Mesendoderm (in vitro differentiated cells): ENCODE measurements around the gene MBD3L4.
"Not testable (repeated sequence)": the region's sequence is repeated elsewhere in the genome, so short reads cannot be mapped to it uniquely, and the experiment has no call there.

Experiments used
- DNase-seq: peaks from one replicate; pipeline ENCODE4 v3.0.0; 2013
- H2AK5ac ChIP-seq: 2 replicates; pipeline ENCODE4 v1.6.1; 2013; ENCODE audit warnings: low read length, inconsistent platforms
- H2BK120ac ChIP-seq: 2 replicates; pipeline ENCODE4 v1.6.1; 2013; ENCODE audit warnings: low read depth, mild to moderate bottlenecking, low read length, moderate library complexity, mixed read lengths
- H2BK15ac ChIP-seq: replicated peaks from 2 replicates; pipeline ENCODE4 v1.6.1; 2013; ENCODE audit warnings: low read depth, mild to moderate bottlenecking, moderate library complexity
- H2BK5ac ChIP-seq: 2 replicates; pipeline ENCODE4 v1.6.1; 2013; ENCODE audit warnings: low read length, inconsistent platforms
- H3K18ac ChIP-seq: 2 replicates; pipeline ENCODE4 v1.6.1; 2013; ENCODE audit warnings: mild to moderate bottlenecking, low read length, mixed read lengths
- H3K23ac ChIP-seq: one replicate; pipeline ENCODE4 v1.6.1; 2013; ENCODE audit warnings: low read length
- H3K27ac ChIP-seq: 2 replicates; pipeline ENCODE4 v1.5.1; 2013; ENCODE audit warnings: low read depth, mild to moderate bottlenecking, inconsistent platforms, low read length, moderate library complexity
- H3K27me3 ChIP-seq: 2 replicates; pipeline ENCODE4 v1.6.1; 2013; ENCODE audit warnings: low read length, control low read depth, mild to moderate bottlenecking, inconsistent platforms; ENCODE audit not compliant: insufficient read depth, poor library complexity
- H3K36me3 ChIP-seq: 2 replicates; pipeline ENCODE4 v1.6.1; 2013; ENCODE audit warnings: low read length, inconsistent platforms; ENCODE audit not compliant: control insufficient read depth, insufficient read depth
- H3K4ac ChIP-seq: one replicate; pipeline ENCODE4 v1.6.1; 2013; ENCODE audit warnings: low read depth, mild to moderate bottlenecking, low read length, moderate library complexity
- H3K4me1 ChIP-seq: 2 replicates; pipeline ENCODE4 v1.6.1; 2013; ENCODE audit warnings: low read depth, low read length, inconsistent platforms; ENCODE audit not compliant: control insufficient read depth
- H3K4me2 ChIP-seq: 2 replicates; pipeline ENCODE4 v1.6.1; 2013; ENCODE audit warnings: low read length
- H3K4me3 ChIP-seq: 2 replicates; pipeline ENCODE4 v1.5.1; 2013; ENCODE audit warnings: mild to moderate bottlenecking, low read length
- H3K56ac ChIP-seq: one replicate; pipeline ENCODE4 v1.6.1; 2013; ENCODE audit warnings: low read length
- H3K79me1 ChIP-seq: 2 replicates; pipeline ENCODE4 v1.6.1; 2013; ENCODE audit warnings: low read length, inconsistent platforms
- H3K79me2 ChIP-seq: 2 replicates; pipeline ENCODE4 v1.6.1; 2013; ENCODE audit warnings: mild to moderate bottlenecking, low read length; ENCODE audit not compliant: control insufficient read depth, insufficient read depth
- H3K9ac ChIP-seq: 2 replicates; pipeline ENCODE4 v1.6.1; 2013; ENCODE audit warnings: low read length, inconsistent platforms
- H4K5ac ChIP-seq: one replicate; pipeline ENCODE4 v1.6.1; 2013; ENCODE audit warnings: low read length
- H4K8ac ChIP-seq: one replicate; pipeline ENCODE4 v1.6.1; 2013; ENCODE audit warnings: low read depth, mild to moderate bottlenecking, control low read depth, low read length, moderate library complexity
- WGBS: extraction: QIAGEN DNeasy Blood & Tissue Kit; methylation state at CpG from one replicate; pipeline ENCODE4 v1.1.7; 2013; ENCODE audit warnings: low lambda C conversion rate, missing lambda C conversion rate; ENCODE audit not compliant: insufficient coverage; ENCODE audit errors: extremely low coverage; 5-methylcytosine and 5-hydroxymethylcytosine counted together

MBD3L4 gene

GRCh38 chr19:7056371-7056770 is 16.4 kb upstream of the MBD3L4 start:
- H3K4me2 ChIP-seq, H2BK120ac ChIP-seq, H4K8ac ChIP-seq, H3K4me1 ChIP-seq, H2BK5ac ChIP-seq, H2AK5ac ChIP-seq, H3K79me2 ChIP-seq, H3K18ac ChIP-seq, H3K27ac ChIP-seq, H3K4me3 ChIP-seq, H4K5ac ChIP-seq, H3K27me3 ChIP-seq, DNase-seq, H2BK15ac ChIP-seq, H3K23ac ChIP-seq, H3K4ac ChIP-seq, H3K9ac ChIP-seq, H3K56ac ChIP-seq, H3K79me1 ChIP-seq, H3K36me3 ChIP-seq: not testable (repeated sequence)
- no CpG with 5 or more reads among the region's 16 CpGs for WGBS

GRCh38 chr19:7055679-7056078 is 15.7 kb upstream of the MBD3L4 start:
- not testable (repeated sequence) for H4K5ac ChIP-seq, H3K18ac ChIP-seq, H3K23ac ChIP-seq, H2BK120ac ChIP-seq, H2BK15ac ChIP-seq, H2BK5ac ChIP-seq, H3K36me3 ChIP-seq, H3K27me3 ChIP-seq, H3K79me2 ChIP-seq, H3K56ac ChIP-seq, H3K4me2 ChIP-seq, H4K8ac ChIP-seq, H3K4ac ChIP-seq, DNase-seq, H3K4me1 ChIP-seq, H3K79me1 ChIP-seq, H3K27ac ChIP-seq, H3K9ac ChIP-seq, H2AK5ac ChIP-seq, H3K4me3 ChIP-seq
- no CpG with 5 or more reads among the region's 14 CpGs for WGBS

- not testable (repeated sequence) for H3K27ac ChIP-seq, H2BK15ac ChIP-seq, H2BK5ac ChIP-seq, H3K18ac ChIP-seq, H3K4me3 ChIP-seq, H3K9ac ChIP-seq, H2BK120ac ChIP-seq, H3K4me1 ChIP-seq, H3K79me2 ChIP-seq, H3K56ac ChIP-seq, H2AK5ac ChIP-seq, H3K27me3 ChIP-seq, H3K36me3 ChIP-seq, H3K4me2 ChIP-seq, DNase-seq, H3K23ac ChIP-seq, H4K8ac ChIP-seq, H3K4ac ChIP-seq, H3K79me1 ChIP-seq, H4K5ac ChIP-seq
- WGBS: no CpG with 5 or more reads among the region's 14 CpGs
Observed at GRCh38 chr19:7054635-7055368, 14.8 kb upstream of the MBD3L4 start.

GRCh38 chr19:7052896-7053295 is 12.9 kb upstream of the MBD3L4 start:
- not testable (repeated sequence) for H3K27me3 ChIP-seq, H3K4me1 ChIP-seq, H2BK5ac ChIP-seq, H3K36me3 ChIP-seq, H4K8ac ChIP-seq, H3K9ac ChIP-seq, H3K79me1 ChIP-seq, H3K4ac ChIP-seq, H2BK120ac ChIP-seq, H3K79me2 ChIP-seq, H3K23ac ChIP-seq, H2BK15ac ChIP-seq, H3K4me3 ChIP-seq, H3K56ac ChIP-seq, H2AK5ac ChIP-seq, H4K5ac ChIP-seq, H3K18ac ChIP-seq, DNase-seq, H3K27ac ChIP-seq, H3K4me2 ChIP-seq
- no CpG with 5 or more reads among the region's 7 CpGs for WGBS

GRCh38 chr19:7051421-7051820 is 11.4 kb upstream of the MBD3L4 start:
- H3K4me2 ChIP-seq, H2BK15ac ChIP-seq, H4K8ac ChIP-seq, H3K4me1 ChIP-seq, H3K56ac ChIP-seq, H3K27me3 ChIP-seq, H3K79me1 ChIP-seq, H3K23ac ChIP-seq, H3K79me2 ChIP-seq, H3K4ac ChIP-seq, H3K9ac ChIP-seq, H3K4me3 ChIP-seq, H3K27ac ChIP-seq, H3K18ac ChIP-seq, H2AK5ac ChIP-seq, H3K36me3 ChIP-seq, H2BK120ac ChIP-seq, H4K5ac ChIP-seq, H2BK5ac ChIP-seq, DNase-seq: not testable (repeated sequence)
- WGBS: no CpG with 5 or more reads among the region's 5 CpGs

- not testable (repeated sequence) for H3K18ac ChIP-seq, H4K5ac ChIP-seq, H3K4ac ChIP-seq, H3K4me3 ChIP-seq, H3K79me1 ChIP-seq, H3K79me2 ChIP-seq, H3K36me3 ChIP-seq, H4K8ac ChIP-seq, H3K27me3 ChIP-seq, H2AK5ac ChIP-seq, H3K4me1 ChIP-seq, H3K9ac ChIP-seq, H2BK5ac ChIP-seq, H3K23ac ChIP-seq, H3K56ac ChIP-seq, DNase-seq, H2BK15ac ChIP-seq, H2BK120ac ChIP-seq, H3K27ac ChIP-seq, H3K4me2 ChIP-seq
- WGBS: no CpG with 5 or more reads among the region's 7 CpGs
Observed at GRCh38 chr19:7049021-7049420, 9.0 kb upstream of the MBD3L4 start, which contains the start of gene MBD3L2. TSS of gene MBD3L2 (plus strand) at chr19:7049321. CDS start at chr19:7049374, 53 bp downstream.
